ENCODE data around the gene NT5C1A.
A peak's percentile ranks its signal among the peaks of the same experiment; 100 is the strongest.

Gene NT5C1A

DNA sequence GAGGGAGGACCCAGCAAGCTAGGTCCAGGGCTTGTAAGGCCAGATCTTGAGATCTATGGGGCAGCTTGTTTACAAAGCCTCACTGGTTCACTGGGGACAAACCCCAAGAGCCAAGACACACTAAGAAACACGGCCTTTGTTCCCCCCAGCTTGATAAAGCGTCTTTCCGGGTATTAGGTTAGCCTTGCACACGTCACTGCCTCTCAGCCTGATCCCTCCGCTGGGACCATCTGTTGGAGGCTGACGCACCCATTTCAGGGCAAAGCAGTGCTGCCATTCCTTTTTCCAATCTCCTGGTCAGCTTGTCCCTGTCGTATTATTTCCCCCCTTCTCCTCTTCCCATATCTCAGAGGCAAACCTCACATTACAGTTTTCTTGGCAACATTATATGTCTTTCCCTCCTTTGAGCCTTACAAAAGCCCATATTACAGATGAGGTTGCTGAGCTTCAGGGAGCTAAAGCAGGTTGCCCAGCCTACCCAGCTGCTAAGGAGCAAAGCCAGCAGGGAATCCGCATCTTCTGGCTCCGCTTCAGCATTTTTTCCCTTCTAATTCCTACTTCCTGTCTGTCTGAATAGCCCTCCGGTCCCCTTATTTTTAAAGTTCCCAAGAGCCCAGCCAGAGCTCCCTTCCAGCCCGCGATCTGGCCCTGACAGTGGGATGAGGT, 36.6 kb downstream of the NT5C1A start:
- Histone ChIP-seq H3K27me3 (peaks cover 0 to 8% (median 0%) of the 10 kb centered on the region in 11 experiments; a peak in 2 of 22 replicates), H3K4me2 (peak overlapping the region in 9 of 11 experiments; percentile 2 to 92 (median 66); a peak in 17 of 22 replicates), H3K9ac (0 out of 22 replicates have a peak overlapping the region, but pooled peaks of 1 of the 11 experiments have one; percentile 3), H3K36me3 (peaks cover 0 to 22% (median 4%) of the 10 kb centered on the region in 11 experiments; a peak in 8 of 22 replicates), H3K4me3 (no peak overlapping the region), H3K27ac (peak overlapping the region in 6 of 11 experiments; percentile 2 to 56 (median 33); a peak in 7 of 22 replicates), H3K4me1 (peaks cover 0 to 94% (median 79%) of the 10 kb centered on the region in 10 experiments; a peak in 17 of 20 replicates), H4K20me1 (no peaks in the 10 kb centered on the region), H3K9me3 (replicated peaks in 1 of 11) (peaks cover 0 to 5% (median 0%) of the 10 kb centered on the region in 11 experiments; a peak in 1 of 22 replicates)
- TF ChIP-seq Cebpa-rat (IDR thresholded peaks at IDR 0.05): no peak

DNA sequence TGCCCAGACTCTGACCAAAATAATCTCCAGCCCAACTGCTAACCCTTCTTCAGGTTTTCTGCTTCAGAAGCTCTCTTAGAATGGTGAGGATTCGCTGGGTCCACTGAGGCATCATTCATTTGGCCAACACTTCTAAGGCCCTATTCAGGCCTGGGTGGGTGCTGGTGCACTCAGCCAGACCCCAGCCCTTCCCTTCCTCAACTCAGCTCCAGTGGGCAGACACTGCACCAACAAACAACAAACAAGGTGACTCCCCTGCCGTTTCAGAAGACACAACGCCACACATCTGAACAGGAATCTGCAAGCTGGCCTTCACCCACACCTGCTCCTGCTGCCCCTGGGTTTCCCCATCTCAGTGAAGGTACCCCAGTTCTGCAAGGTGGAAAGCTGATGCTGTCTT, 38.5 kb downstream of the NT5C1A start:
- Histone ChIP-seq H3K27ac (peak overlapping the region in 2 of 11 experiments; percentile 22 to 29; a peak in 2 of 22 replicates), H3K4me2 (peak overlapping the region in 6 of 11 experiments; percentile 0 to 39 (median 18); a peak in 6 of 22 replicates), H4K20me1 (no peaks in the 10 kb centered on the region), H3K36me3 (peaks cover 0 to 39% (median 12%) of the 10 kb centered on the region in 11 experiments; a peak in 12 of 22 replicates), H3K27me3 (peaks cover 0 to 5% (median 0%) of the 10 kb centered on the region in 11 experiments; a peak in 1 of 22 replicates), H3K9me3 (replicated peaks in 1 of 11) (peaks cover 0 to 5% (median 0%) of the 10 kb centered on the region in 11 experiments; a peak in 1 of 22 replicates), H3K9ac (no peak overlapping the region), H3K4me3 (no peak overlapping the region), H3K4me1 (peaks cover 0 to 84% (median 69%) of the 10 kb centered on the region in 10 experiments; a peak in 16 of 20 replicates)
- no peak for TF ChIP-seq Cebpa-rat (IDR thresholded peaks at IDR 0.05)

DNA sequence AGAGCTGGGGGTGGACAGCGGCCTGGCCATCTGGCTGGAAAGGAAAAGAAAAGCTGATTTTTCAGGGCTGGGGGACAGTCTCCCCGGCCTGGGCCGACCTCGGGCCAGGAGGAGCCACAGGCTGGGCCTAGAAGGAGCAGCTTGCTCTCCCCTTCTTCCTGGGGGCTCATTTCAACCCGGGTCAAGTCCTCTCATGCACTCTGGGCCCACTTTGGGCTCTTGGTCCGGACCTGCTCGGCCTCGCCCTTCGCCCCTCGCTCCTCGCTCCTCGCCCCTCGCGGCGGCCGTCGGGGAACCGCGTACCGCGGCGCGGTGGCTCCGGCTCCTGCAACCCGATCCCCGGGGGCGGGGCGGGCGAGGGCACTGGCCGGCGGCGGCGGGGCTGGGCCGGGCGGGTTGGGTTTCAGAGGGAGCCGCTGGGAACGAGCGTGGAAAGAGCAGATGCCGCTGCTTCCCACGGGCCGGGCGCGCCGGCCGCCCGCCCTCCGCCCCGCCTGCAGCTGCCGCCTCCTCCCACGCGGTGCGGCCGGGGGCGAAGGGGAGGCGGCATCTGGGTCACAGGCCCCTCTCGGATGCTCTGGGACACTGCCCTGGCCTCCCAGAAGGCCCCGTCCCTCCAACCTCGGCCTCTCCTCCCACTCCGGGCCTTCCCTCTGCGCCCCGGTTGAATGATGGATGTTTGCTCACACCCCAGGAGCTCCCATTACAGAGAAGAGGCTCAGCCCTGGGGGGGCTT, 39.1 kb downstream of the NT5C1A start:
- H3K27me3 ChIP-seq: no peaks in the 10 kb centered on the region
- H3K36me3 ChIP-seq: peaks cover 0 to 42% (median 12%) of the 10 kb centered on the region in 11 experiments; a peak in 12 of 22 replicates
- H4K20me1 ChIP-seq: no peaks in the 10 kb centered on the region
- H3K4me1 ChIP-seq: peaks cover 0 to 79% (median 64%) of the 10 kb centered on the region in 10 experiments; a peak in 16 of 20 replicates
- no peak overlapping the region for H3K4me3 ChIP-seq
- H3K4me2 ChIP-seq: peak overlapping the region in 6 of 11 experiments; percentile 0 to 60 (median 38); a peak in 10 of 22 replicates
- H3K9me3 ChIP-seq (replicated peaks in 1 of 11): peaks cover 0 to 5% (median 0%) of the 10 kb centered on the region in 11 experiments; a peak in 1 of 22 replicates
- H3K9ac ChIP-seq: peak overlapping the region in 1 of 11 experiments; percentile 16; a peak in 1 of 22 replicates
- TF ChIP-seq Cebpa-rat (IDR thresholded peaks at IDR 0.05): no peak
- peak overlapping the region in 4 of 11 experiments; percentile 38 to 61 (median 48); a peak in 7 of 22 replicates for H3K27ac ChIP-seq

DNA sequence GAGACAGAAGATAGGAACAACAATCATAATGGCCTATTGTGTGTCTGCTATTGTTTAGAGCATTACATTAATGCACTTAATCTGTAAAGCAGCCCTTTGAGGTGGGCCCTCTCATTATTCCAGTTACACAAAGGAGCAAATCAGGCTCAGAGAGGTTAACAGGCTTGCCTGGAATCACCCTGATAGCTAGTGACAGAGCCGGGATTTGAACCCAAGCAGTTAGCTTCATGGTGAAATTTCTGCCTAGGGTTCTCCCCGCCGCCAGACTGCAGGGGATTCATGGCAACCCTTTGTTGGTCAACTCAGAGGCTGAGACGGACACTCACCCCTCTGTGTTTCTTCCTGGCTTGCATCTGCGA, 39.6 kb downstream of the NT5C1A start:
- Histone ChIP-seq H3K9me3 (replicated peaks in 1 of 11) (peaks cover 0 to 5% (median 0%) of the 10 kb centered on the region in 11 experiments; a peak in 1 of 22 replicates), H3K36me3 (peaks cover 0 to 48% (median 12%) of the 10 kb centered on the region in 11 experiments; a peak in 12 of 22 replicates), H3K27ac (peak overlapping the region in 4 of 11 experiments; percentile 38 to 61 (median 48); a peak in 7 of 22 replicates), H3K27me3 (no peaks in the 10 kb centered on the region), H3K9ac (peak overlapping the region in 1 of 11 experiments; percentile 16; a peak in 1 of 22 replicates), H3K4me2 (peak overlapping the region in 7 of 11 experiments; percentile 5 to 60 (median 36); a peak in 11 of 22 replicates), H3K4me3 (no peak overlapping the region), H3K4me1 (peaks cover 0 to 73% (median 58%) of the 10 kb centered on the region in 10 experiments; a peak in 16 of 20 replicates), H4K20me1 (no peaks in the 10 kb centered on the region)
- no peak for TF ChIP-seq Cebpa-rat (IDR thresholded peaks at IDR 0.05)

DNA sequence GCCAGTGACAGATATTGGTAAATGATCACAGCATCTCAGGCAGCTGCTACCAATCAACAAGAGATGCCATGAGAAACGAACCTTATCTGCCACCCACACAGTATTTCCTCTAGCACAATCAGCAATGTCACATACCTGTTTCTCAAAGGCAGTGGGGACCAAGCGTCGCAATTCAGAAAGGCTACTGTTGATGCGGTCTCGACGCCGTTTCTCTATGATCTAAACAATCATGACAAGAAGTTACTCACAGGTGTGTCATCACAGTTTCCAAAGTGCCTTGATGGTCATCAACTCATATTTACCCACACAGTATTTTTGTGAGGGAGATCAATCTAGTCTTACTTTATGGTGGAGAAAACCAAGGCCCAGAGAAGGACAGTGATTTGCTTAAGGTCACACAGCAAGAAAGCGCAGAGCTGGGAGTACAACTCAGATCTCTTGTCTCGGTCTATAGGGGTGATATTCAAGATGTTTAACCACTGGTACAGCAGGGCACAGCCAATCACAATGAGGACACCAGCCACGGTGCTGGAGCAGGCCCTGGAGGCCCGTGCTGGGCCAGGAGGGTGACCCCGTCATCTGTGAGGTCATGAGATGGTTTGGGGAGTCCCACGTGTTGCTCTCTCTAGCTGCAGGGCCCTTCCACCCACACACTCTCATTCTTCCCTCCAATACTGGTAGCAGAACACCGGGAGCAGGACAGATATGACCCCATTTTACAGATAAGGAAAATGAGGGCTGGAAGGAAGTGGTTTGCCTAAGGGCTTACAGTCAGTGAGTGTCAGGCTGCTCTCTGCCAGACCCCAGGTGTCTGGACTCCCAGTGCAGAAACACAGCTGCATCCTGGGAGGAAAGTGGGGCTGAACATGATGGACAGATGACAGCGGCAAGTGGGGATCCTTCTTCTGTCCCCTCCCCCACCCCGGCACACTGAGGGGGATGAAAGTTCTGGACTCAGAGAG, 40.3 kb downstream of the NT5C1A start:
- Histone ChIP-seq H3K27me3 (no peaks in the 10 kb centered on the region), H3K4me2 (peak overlapping the region in 7 of 11 experiments; percentile 5 to 60 (median 36); a peak in 13 of 22 replicates), H3K27ac (peak overlapping the region in 4 of 11 experiments; percentile 20 to 61 (median 46); a peak in 5 of 22 replicates), H3K9ac (no peak overlapping the region; a peak in 1 of 22 replicates), H3K36me3 (peaks cover 0 to 52% (median 12%) of the 10 kb centered on the region in 11 experiments; a peak in 12 of 22 replicates), H4K20me1 (no peaks in the 10 kb centered on the region; a peak in 1 of 22 replicates), H3K4me3 (no peak overlapping the region), H3K9me3 (replicated peaks in 1 of 11) (peaks cover 0 to 5% (median 0%) of the 10 kb centered on the region in 11 experiments; a peak in 1 of 22 replicates), H3K4me1 (peaks cover 0 to 73% (median 57%) of the 10 kb centered on the region in 10 experiments; a peak in 16 of 20 replicates)
- no peak for TF ChIP-seq Cebpa-rat (IDR thresholded peaks at IDR 0.05)

DNA sequence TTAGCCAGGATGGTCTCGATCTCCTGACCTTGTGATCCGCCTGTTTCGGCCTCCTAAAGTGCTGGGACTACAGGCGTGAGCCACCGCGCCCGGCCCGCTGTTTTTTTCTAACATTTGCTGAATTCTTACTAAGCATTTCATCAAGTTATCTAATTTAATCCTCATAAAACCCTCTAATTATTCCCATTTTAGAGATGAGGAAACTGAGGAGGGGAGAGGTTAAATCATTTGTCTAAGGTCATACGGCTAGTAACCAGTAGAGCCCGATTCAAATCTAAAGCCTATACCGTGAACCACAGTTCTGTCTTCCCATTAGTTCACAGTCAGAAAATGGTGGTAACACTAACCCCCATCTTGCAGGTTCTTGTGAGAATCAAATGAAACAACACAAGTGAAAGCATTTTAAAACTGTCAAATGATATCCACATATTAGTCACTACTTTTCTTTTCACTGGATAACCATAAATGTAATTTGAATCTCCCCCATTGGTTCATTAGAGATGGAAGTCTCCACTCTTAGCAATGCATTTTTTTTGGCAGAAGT, 43.0 kb downstream of the NT5C1A start:
- peaks cover 17 to 75% (median 63%) of the 10 kb centered on the region in 10 experiments for H3K4me1 ChIP-seq
- H4K20me1 ChIP-seq: no peaks in the 10 kb centered on the region; a peak in 1 of 22 replicates
- no peak overlapping the region for H3K27ac ChIP-seq
- no peak overlapping the region for H3K9ac ChIP-seq
- H3K4me2 ChIP-seq: no peak overlapping the region
- peaks cover 0 to 52% (median 12%) of the 10 kb centered on the region in 11 experiments; a peak in 12 of 22 replicates for H3K36me3 ChIP-seq
- no peak overlapping the region for H3K4me3 ChIP-seq
- no peaks in the 10 kb centered on the region for H3K27me3 ChIP-seq
- peaks cover 0 to 5% (median 0%) of the 10 kb centered on the region in 11 experiments; a peak in 1 of 22 replicates for H3K9me3 ChIP-seq (replicated peaks in 1 of 11)
- TF ChIP-seq Cebpa-rat (IDR thresholded peaks at IDR 0.05): no peak

DNA sequence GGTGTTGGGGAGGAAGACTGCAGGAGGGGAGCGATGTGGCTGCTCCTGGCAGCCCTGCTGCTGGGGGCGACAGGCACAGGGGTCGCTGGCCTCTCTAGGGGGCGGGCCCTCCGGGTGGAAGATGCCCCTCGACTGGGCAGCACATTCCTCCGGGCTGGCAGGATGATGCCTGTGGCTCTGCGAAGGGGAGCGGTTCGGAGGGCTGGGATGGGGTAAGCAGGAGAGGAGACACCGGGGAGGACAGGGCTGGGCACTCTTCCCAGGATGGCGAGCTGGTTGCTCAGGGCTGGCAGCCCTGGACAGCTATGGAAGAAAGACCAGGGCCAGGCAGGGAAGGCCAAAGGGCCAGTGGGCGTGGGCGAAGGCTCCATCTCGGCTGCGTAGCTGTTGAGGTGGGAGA, 45.3 kb downstream of the NT5C1A start:
- Histone ChIP-seq H3K4me2 (peak overlapping the region in 9 of 11 experiments; percentile 81 to 94 (median 86); a peak in 18 of 22 replicates), H3K4me1 (peaks cover 17 to 61% (median 53%) of the 10 kb centered on the region in 10 experiments), H4K20me1 (no peaks in the 10 kb centered on the region; a peak in 1 of 22 replicates), H3K27me3 (no peaks in the 10 kb centered on the region), H3K9ac (peak overlapping the region in 8 of 11 experiments; percentile 46 to 84 (median 69); a peak in 12 of 22 replicates), H3K9me3 (replicated peaks in 1 of 11) (peaks cover 0 to under 1% (median 0%) of the 10 kb centered on the region in 11 experiments; a peak in 1 of 22 replicates), H3K27ac (peak overlapping the region in 9 of 11 experiments; percentile 49 to 97 (median 85); a peak in 16 of 22 replicates), H3K36me3 (peaks cover 0 to 44% (median 12%) of the 10 kb centered on the region in 11 experiments; a peak in 11 of 22 replicates), H3K4me3 (no peak overlapping the region)
- no peak for TF ChIP-seq Cebpa-rat (IDR thresholded peaks at IDR 0.05)
